ENCODE data around the gene QPCT.

The QPCT gene

GRCh38 chr2:37333256-37333655, 11.2 kb upstream of the QPCT start:
- no peak for TF ChIP-seq CTCF (IDR thresholded peaks at IDR 0.05; ENCODE audit: low read depth, low read length, missing control alignments)
- no peak overlapping the region for H3K4me3 ChIP-seq (replicated peaks; ENCODE audit: low read depth, low read length)
- DNase-seq (ENCODE audit: extremely low read depth, low read depth), result no peak

- no peak for TF ChIP-seq CTCF (IDR thresholded peaks at IDR 0.05; ENCODE audit: low read depth, low read length, missing control alignments)
- no peak overlapping the region for H3K4me3 ChIP-seq (replicated peaks; ENCODE audit: low read depth, low read length)
- no peak for DNase-seq (ENCODE audit: extremely low read depth, low read depth)
These were observed 8.8 kb upstream of the QPCT start for GRCh38 chr2:37335604-37336003.

GRCh38 chr2:37337620-37338280, 6.7 kb upstream of the QPCT start:
- TF ChIP-seq CTCF (IDR thresholded peaks at IDR 0.05; ENCODE audit: low read depth, low read length, missing control alignments), result no peak
- no peak overlapping the region for H3K4me3 ChIP-seq (replicated peaks; ENCODE audit: low read depth, low read length)
- DNase-seq (ENCODE audit: extremely low read depth, low read depth), result no peak

GRCh38 chr2:37338933-37339332, 5.5 kb upstream of the QPCT start:
- no peak for DNase-seq (ENCODE audit: extremely low read depth, low read depth)
- TF ChIP-seq CTCF (IDR thresholded peaks at IDR 0.05; ENCODE audit: low read depth, low read length, missing control alignments), result no peak
- H3K4me3 ChIP-seq (replicated peaks; ENCODE audit: low read depth, low read length), result no peak overlapping the region

- DNase-seq (ENCODE audit: extremely low read depth, low read depth), result no peak
- no peak for TF ChIP-seq CTCF (IDR thresholded peaks at IDR 0.05; ENCODE audit: low read depth, low read length, missing control alignments)
- no peak overlapping the region for H3K4me3 ChIP-seq (replicated peaks; ENCODE audit: low read depth, low read length)
These were observed 3.8 kb upstream of the QPCT start for GRCh38 chr2:37340637-37341036.

DNA sequence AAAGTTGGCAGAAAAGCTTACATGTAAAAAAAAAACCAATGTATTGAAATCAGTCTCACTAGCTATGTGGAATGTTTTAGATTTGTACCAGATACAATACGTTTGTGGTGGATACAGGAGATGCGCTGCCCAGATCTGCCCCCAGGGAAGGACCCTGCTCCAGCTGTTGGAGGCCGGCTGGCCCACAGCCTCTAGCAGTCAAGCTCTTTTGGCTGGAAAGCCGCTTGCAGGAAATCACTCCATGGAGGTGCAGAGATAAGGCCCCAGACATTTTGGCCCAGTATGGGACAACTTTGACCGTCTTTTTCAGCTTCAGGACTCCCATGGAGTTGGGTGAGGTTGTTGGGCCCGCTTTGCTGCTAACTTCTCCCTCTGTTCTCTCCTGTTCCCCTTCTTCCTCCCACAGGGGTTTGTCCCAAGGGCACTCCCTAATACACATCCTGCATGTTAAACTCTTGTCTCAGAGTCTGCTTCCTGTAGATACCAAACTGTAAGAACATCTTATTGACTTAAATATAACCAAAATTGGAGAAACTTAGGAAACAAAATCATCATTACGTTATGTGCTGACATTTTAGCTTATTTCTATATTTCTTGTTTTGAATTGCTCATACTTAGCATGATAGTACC, 1.7 kb upstream of the QPCT start:
- DNase-seq (ENCODE audit: extremely low read depth, low read depth), result no peak
- no peak overlapping the region for H3K4me3 ChIP-seq (replicated peaks; ENCODE audit: low read depth, low read length)
- no peak for TF ChIP-seq CTCF (IDR thresholded peaks at IDR 0.05; ENCODE audit: low read depth, low read length, missing control alignments)
